PFSK-1 (cell line): ENCODE measurements around the gene LRMDA.

Source experiments
- FOXP2 ChIP-seq: optimal IDR thresholded peaks from 2 replicates; pipeline ENCODE3; 2011; ENCODE audit warnings: borderline replicate concordance, control low read depth, inconsistent platforms; ENCODE audit not compliant: insufficient read depth; ENCODE audit errors: extremely low read length, extremely low read depth
- POLR2AphosphoS5 ChIP-seq: IDR thresholded peaks from 2 replicates; pipeline ENCODE4 v1.6.1; 2012; ENCODE audit warnings: low read depth, mild to moderate bottlenecking, control low read depth, low read length, moderate library complexity
- REST ChIP-seq, 2 experiments: IDR thresholded peaks; 2 replicates each; pipeline versions ENCODE4 v1.6.1 to v1.8.0; 2011 to 2012; ENCODE audit warnings: low read depth in 2 of 2, low read length in 2 of 2, control low read depth in 1 of 2, inconsistent platforms in 1 of 2, mild to moderate bottlenecking in 1 of 2, moderate library complexity in 1 of 2; ENCODE audit not compliant: insufficient read depth in 1 of 2
- SIN3A ChIP-seq: IDR thresholded peaks from 2 replicates; pipeline ENCODE4 v1.6.1; 2012; ENCODE audit warnings: mild to moderate bottlenecking, low read length, moderate library complexity, borderline replicate concordance; ENCODE audit not compliant: insufficient read depth
- TAF1 ChIP-seq: IDR thresholded peaks from 2 replicates; pipeline ENCODE4 v1.6.1; 2012; ENCODE audit warnings: low read length, control low read depth, borderline replicate concordance; ENCODE audit not compliant: insufficient read depth

Gene LRMDA

GRCh38 chr10:75709245-75709644, 277.8 kb downstream of the LRMDA start:
- TF ChIP-seq TAF1 (no peak), REST (IDR thresholded peaks at IDR 0.05; ENCODE audit: insufficient read depth in 1 of 2, low read depth in 2 of 2, low read length in 2 of 2) (no peak), FOXP2 (no peak), SIN3A (no peak), POLR2AphosphoS5 (no peak)

- TF ChIP-seq SIN3A, result no peak
- TF ChIP-seq REST (IDR thresholded peaks at IDR 0.05; ENCODE audit: insufficient read depth in 1 of 2, low read depth in 2 of 2, low read length in 2 of 2), result no peak
- TF ChIP-seq TAF1, result no peak
- TF ChIP-seq FOXP2, result no peak
- no peak for TF ChIP-seq POLR2AphosphoS5
Observed at GRCh38 chr10:75709811-75710210, 278.4 kb downstream of the LRMDA start.

GRCh38 chr10:75712242-75712880, 280.9 kb downstream of the LRMDA start:
- TF ChIP-seq TAF1 (no peak), REST (IDR thresholded peaks at IDR 0.05; ENCODE audit: insufficient read depth in 1 of 2, low read depth in 2 of 2, low read length in 2 of 2) (no peak)

GRCh38 chr10:75716506-75716905, 285.1 kb downstream of the LRMDA start:
- TF ChIP-seq TAF1, result no peak

- no peak for TF ChIP-seq SIN3A
- no peak for TF ChIP-seq POLR2AphosphoS5
- TF ChIP-seq FOXP2, result no peak
Observed at GRCh38 chr10:75717126-75717916, 285.9 kb downstream of the LRMDA start.

GRCh38 chr10:75718991-75719390, 287.6 kb downstream of the LRMDA start:
- TF ChIP-seq REST (IDR thresholded peaks at IDR 0.05; ENCODE audit: insufficient read depth in 1 of 2, low read depth in 2 of 2, low read length in 2 of 2) (no peak), FOXP2 (no peak), TAF1 (no peak), SIN3A (no peak), POLR2AphosphoS5 (no peak)
